ENCODE measurements around the gene BBC3.
A peak's percentile ranks its signal among the peaks of the same experiment; 100 is the strongest.
"Not testable (repeated sequence)": the region's sequence is repeated elsewhere in the genome, so short reads cannot be mapped to it uniquely, and the experiment has no call there.

Gene BBC3

GRCh38 chr19:47230921-47231214 lies at the start of gene BBC3:
Gene BBC3, minus strand, starts transcription at chr19:47231199. Its CDS starts 2,768 bp downstream, at chr19:47228431.
- DNase-seq = no peak

GRCh38 chr19:47280183-47280797 lies 49.3 kb upstream of the BBC3 start:
- DNase-seq = peak; percentile 56

- DNase-seq = not testable (repeated sequence)
Observed at GRCh38 chr19:47276513-47276912, 45.5 kb upstream of the BBC3 start.

GRCh38 chr19:47275791-47276461 lies 44.9 kb upstream of the BBC3 start:
- DNase-seq = no peak

GRCh38 chr19:47274891-47275761 lies 44.1 kb upstream of the BBC3 start:
- peak; percentile 22 for DNase-seq

GRCh38 chr19:47274071-47274890 lies 43.3 kb upstream of the BBC3 start, which contains the start of gene INAFM1:
Gene INAFM1, plus strand, starts transcription at chr19:47274885. Its CDS starts 35 bp downstream, at chr19:47274920.
- DNase-seq = peak; percentile 89

GRCh38 chr19:47273313-47274070 lies 42.5 kb upstream of the BBC3 start:
- DNase-seq = peak; percentile 85

GRCh38 chr19:47272448-47273312 lies 41.7 kb upstream of the BBC3 start:
- no peak for DNase-seq

GRCh38 chr19:47271949-47272348 lies 41.0 kb upstream of the BBC3 start:
- no peak for DNase-seq

- DNase-seq = no peak
Observed at GRCh38 chr19:47270408-47270807, 39.4 kb upstream of the BBC3 start.

- no peak for DNase-seq
Observed at GRCh38 chr19:47269596-47269995, 38.6 kb upstream of the BBC3 start.

GRCh38 chr19:47268028-47268427 lies 37.0 kb upstream of the BBC3 start:
- no peak for DNase-seq

- DNase-seq = no peak
Observed at GRCh38 chr19:47267350-47267759, 36.4 kb upstream of the BBC3 start.

GRCh38 chr19:47266401-47266941 lies 35.5 kb upstream of the BBC3 start:
- DNase-seq = no peak

GRCh38 chr19:47264629-47265028 lies 33.6 kb upstream of the BBC3 start:
- DNase-seq = no peak

- DNase-seq = peak; percentile 79
Observed at GRCh38 chr19:47261946-47262793, 31.2 kb upstream of the BBC3 start.

GRCh38 chr19:47260476-47260875 lies 29.5 kb upstream of the BBC3 start:
- no peak for DNase-seq

GRCh38 chr19:47258895-47259555 lies 28.0 kb upstream of the BBC3 start:
- no peak for DNase-seq

GRCh38 chr19:47258434-47258833 lies 27.4 kb upstream of the BBC3 start:
- DNase-seq = no peak
